GM12878 (cell line): ENCODE data around the gene MT1X. TPM values are rescaled to one million over a fixed set of nuclear protein-coding genes. Genes with fewer than 3 reads are reported as not detected.

Experiments
- ATAC-seq: fragments of 200-7000 bp; cut with Tn5 transposase; 3 replicates; pipeline ENCODE4 v1.9.1; 2020; ENCODE audit warnings: mild to moderate bottlenecking, moderate library complexity
- BruUV-seq: library from RNA; stranded (reverse); fragments of 400-500 nt; replicated peaks from 2 replicates; lab custom pipeline; 2021; lab: Mats Ljungman, UMichigan
- CTCF ChIA-PET: fragments of 300-600 bp; sonication (Branson Sonifier 250); formaldehyde crosslinking; extraction: SDS; loops from one replicate; lab custom pipeline; 2021; ENCODE audit warnings: inconsistent platforms; lab: Yijun Ruan, JAX
- POLR2A ChIA-PET: fragments of 350-600 bp; formaldehyde crosslinking; extraction: SDS; loops from one replicate; lab custom pipeline; 2021; ENCODE audit warnings: inconsistent platforms; lab: Charles Lee
- RAD21 ChIA-PET: fragments of 300-600 bp; sonication (Branson Sonifier 250); formaldehyde crosslinking; loops from one replicate; lab custom pipeline; 2023; ENCODE audit warnings: antibody characterized with exemption; ENCODE audit not compliant: unreplicated experiment; lab: Charles Lee
- SMC1A ChIA-PET: fragments of 300-600 bp; sonication (Branson Sonifier 250); formaldehyde crosslinking; loops from one replicate; lab custom pipeline; 2023; ENCODE audit not compliant: unreplicated experiment, uncharacterized antibody; lab: Charles Lee
- DNase-seq: peaks from one replicate; pipeline ENCODE4 v3.0.0-alpha.2; 2011; ENCODE audit warnings: low read depth, low spot score
- FAIRE-seq: peaks from 3 replicates; lab custom pipeline; 2011; peaks lifted over from hg19 to GRCh38; lab: Jason Lieb, UNC
- H2AFZ ChIP-seq: 2 replicates; pipeline ENCODE4 v1.6.0; 2011; ENCODE audit warnings: low read depth, low read length, control low read depth; ENCODE audit not compliant: control insufficient read depth
- H3K27ac ChIP-seq: 2 replicates; pipeline ENCODE4 v1.5.1; 2011; ENCODE audit warnings: control low read depth; ENCODE audit not compliant: control insufficient read depth, insufficient read depth
- H3K27me3 ChIP-seq, 2 experiments: replicated peaks in 1 of 2; 2 replicates each; pipeline versions ENCODE4 v1.6.0 to v1.6.1; 2011; ENCODE audit warnings: low read length in 1 of 2; ENCODE audit not compliant: control insufficient read depth in 2 of 2, insufficient read depth in 2 of 2
- H3K36me3 ChIP-seq, 2 experiments: 2 replicates each; pipeline ENCODE4 v1.5.1; 2011; ENCODE audit warnings: low read length in 1 of 2; ENCODE audit not compliant: control insufficient read depth in 2 of 2, insufficient read depth in 2 of 2
- H3K4me1 ChIP-seq: 2 replicates; pipeline ENCODE4 v1.6.1; 2011; ENCODE audit warnings: mild to moderate bottlenecking, low read length, moderate library complexity, mixed read lengths; ENCODE audit not compliant: control insufficient read depth, insufficient read depth
- H3K4me2 ChIP-seq: 2 replicates; pipeline ENCODE4 v1.6.0; 2011; ENCODE audit warnings: control low read depth; ENCODE audit not compliant: control insufficient read depth, insufficient read depth
- H3K4me3 ChIP-seq: fragments of 200-600 bp; sonication (generic); 2 replicates; pipeline ENCODE4 v1.5.1; 2016
- H3K79me2 ChIP-seq: 2 replicates; pipeline ENCODE4 v1.6.0; 2011; ENCODE audit warnings: low read length; ENCODE audit not compliant: control insufficient read depth, insufficient read depth
- H3K9ac ChIP-seq: 2 replicates; pipeline ENCODE4 v1.8.0; 2011; ENCODE audit warnings: low read length, control low read depth, mixed read lengths; ENCODE audit not compliant: control insufficient read depth, insufficient read depth
- H3K9me3 ChIP-seq: replicated peaks from 3 replicates; pipeline ENCODE4 v1.5.1; 2011; ENCODE audit warnings: mild to moderate bottlenecking, low read length; ENCODE audit not compliant: control insufficient read depth, insufficient read depth
- H4K20me1 ChIP-seq: 2 replicates; pipeline ENCODE4 v1.6.0; 2011; ENCODE audit not compliant: control insufficient read depth, insufficient read depth
- BACH1 ChIP-seq: fragments of 450-650 bp; IDR thresholded peaks from 2 replicates; pipeline ENCODE4 v1.6.1; 2017; ENCODE audit warnings: mild to moderate bottlenecking, borderline replicate concordance
- CBX5 ChIP-seq: sonication (generic); IDR thresholded peaks from 2 replicates; pipeline ENCODE4 v1.6.1; 2016; ENCODE audit warnings: low read depth, moderate library complexity, mild to moderate bottlenecking, inconsistent platforms
- EZH2 ChIP-seq: IDR thresholded peaks from 2 replicates; pipeline ENCODE4 v1.6.1; 2012; ENCODE audit warnings: low read depth, mild to moderate bottlenecking, control low read depth, inconsistent platforms, low read length, borderline replicate concordance; ENCODE audit not compliant: control insufficient read depth
- HDGF ChIP-seq: fragments of 450-650 bp; IDR thresholded peaks from 2 replicates; pipeline ENCODE4 v1.6.1; 2016; ENCODE audit warnings: antibody characterized with exemption
- IKZF1 ChIP-seq: fragments of 450-650 bp; conservative IDR thresholded peaks from 2 replicates; pipeline ENCODE4 v1.6.1; 2017; ENCODE audit warnings: antibody characterized with exemption, mild to moderate bottlenecking
- IKZF2 ChIP-seq, 2 experiments: fragments of 450-650 bp; IDR thresholded peaks; 2 replicates each; pipeline ENCODE4 v1.6.1; 2017; ENCODE audit warnings: mild to moderate bottlenecking in 2 of 2, moderate library complexity in 2 of 2
- LARP7 ChIP-seq: fragments of 450-650 bp; IDR thresholded peaks from 2 replicates; pipeline ENCODE4 v1.6.1; 2017; ENCODE audit warnings: mild to moderate bottlenecking
- MTA2 ChIP-seq: fragments of 450-650 bp; IDR thresholded peaks from 2 replicates; pipeline ENCODE4 v1.6.1; 2016; ENCODE audit warnings: low read depth, mild to moderate bottlenecking, moderate library complexity
- MXI1 ChIP-seq: fragments of 150-350 bp; IDR thresholded peaks from 2 replicates; pipeline ENCODE4 v1.6.1; 2011; ENCODE audit warnings: low read depth, mild to moderate bottlenecking, inconsistent platforms, low read length, improper control_type of control experiment
- SMARCA5 ChIP-seq: fragments of 450-650 bp; IDR thresholded peaks from 2 replicates; pipeline ENCODE4 v1.6.1; 2017; ENCODE audit warnings: mild to moderate bottlenecking
- STAT3 ChIP-seq: IDR thresholded peaks from 2 replicates; pipeline ENCODE4 v1.6.1; 2011; ENCODE audit warnings: low read depth, low read length, improper control_type of control experiment
- TBL1XR1 ChIP-seq: IDR thresholded peaks from 2 replicates; pipeline ENCODE4 v1.6.1; 2012; ENCODE audit warnings: low read depth, low read length, improper control_type of control experiment
- YBX1 ChIP-seq: fragments of 450-650 bp; IDR thresholded peaks from 2 replicates; pipeline ENCODE4 v1.6.1; 2016; ENCODE audit warnings: antibody characterized with exemption
- WGBS: methylation state at CpG from one replicate; pipeline ENCODE4 v1.1.6; 2016; ENCODE audit warnings: low lambda C conversion rate; ENCODE audit not compliant: insufficient replicate concordance, insufficient coverage; ENCODE audit errors: missing lambda C conversion rate; 5-methylcytosine and 5-hydroxymethylcytosine counted together
- in situ Hi-C: fragments of 300-500 bp; cut with MboI; formaldehyde crosslinking; loops from 9 replicates; pipeline ENCODE4 v1.14.3; 2018; ENCODE audit warnings: mixed read lengths
- intact Hi-C: fragments of 100-400 bp; cut with micrococcal nuclease; formaldehyde crosslinking; loops from one replicate; pipeline ENCODE4 v1.14.2; 2022; ENCODE audit not compliant: unreplicated experiment
- polyA plus RNA-seq, 11 experiments: library from polyadenylated mRNA; depleted of rRNA in 4 of 11; unstranded in 6 of 11; stranded (reverse) in 5 of 11; fragments of >200 nt; fragmentation: Nextera tagmentation in 4 of 11; fragmentation: Illumina TruSeq in 1 of 11; extraction: Ambion mirVana in 4 of 11; extraction: Trizol in 1 of 11; gene quantifications; 1 replicate in 1 of 11; 2 replicates in 10 of 11; pipeline versions ENCODE4 v1.2.1 to v1.2.3, GENCODE V29; 2011 to 2016; ENCODE audit warnings: inconsistent platforms in 2 of 11, missing spikeins in 2 of 11, low read depth in 1 of 11
- total RNA-seq, 4 experiments: library from RNA; depleted of rRNA in 3 of 4; stranded (reverse); fragments of >200 nt in 3 of 4; fragmentation: Illumina TruSeq in 1 of 4; extraction: Trizol in 1 of 4; gene quantifications; 2 replicates each; pipeline versions ENCODE4 v1.2.1 to v1.2.3, GENCODE V29; 2013 to 2021

MT1X gene
- total and polyA plus RNA-seq, 10 of the 15 experiments (the other 5 are each of a cell fraction or from before 2014, with no cell fraction given): 5.8 to 65.6 (median 15.4) TPM

GRCh38 chr16:56690420-56691122 lies 8.3 kb downstream of the MT1X start (continued):
- TF ChIP-seq HDGF: no peak
- no peak for TF ChIP-seq BACH1
- no peak for TF ChIP-seq STAT3
- no peak for TF ChIP-seq LARP7

DNA sequence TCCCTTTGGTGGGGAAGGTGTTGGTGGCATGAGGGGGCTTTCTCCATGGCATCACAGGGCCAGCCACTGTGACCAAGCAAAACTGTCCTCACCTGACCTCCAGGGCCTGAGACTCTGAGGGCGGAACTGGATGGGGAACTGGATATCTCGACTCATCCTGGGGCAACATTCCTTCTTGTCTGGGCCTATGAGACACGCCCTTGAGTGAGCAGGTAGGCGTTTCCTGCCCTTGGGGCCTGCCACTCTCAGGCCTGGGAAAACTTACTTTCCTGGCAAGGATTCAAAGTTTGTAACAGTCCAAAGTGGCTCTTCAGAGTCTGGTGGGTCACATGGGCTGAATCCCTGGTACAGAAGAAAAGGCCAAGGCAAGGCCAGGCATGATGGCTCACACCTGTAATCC lies 9.6 kb downstream of the MT1X start:
- Histone ChIP-seq H3K27ac (no peak overlapping the region), H3K4me1 (no peaks in the 10 kb centered on the region), H2AFZ (no peak overlapping the region), H3K79me2 (no peaks in the 10 kb centered on the region), H3K4me3 (no peak overlapping the region), H4K20me1 (no peaks in the 10 kb centered on the region), H3K4me2 (no peak overlapping the region), H3K27me3 (no peaks in the 10 kb centered on the region; a peak in 2 of 4 replicates), H3K9me3 (no peaks in the 10 kb centered on the region; the same call in 2 of the 3 replicates), H3K9ac (no peak overlapping the region), H3K36me3 (no peaks in the 10 kb centered on the region)
- intact Hi-C loops: no loop called here
- no peak for ATAC-seq
- no peak for DNase-seq
- no peak for TF ChIP-seq TBL1XR1
- ChIA-PET SMC1A (interaction anchor here (1.7 kb wide), 1 partner anchor 10 kb away, joined by 6 read pairs; no protein-coding TSS in a partner anchor), CTCF (no interaction called here), RAD21 (no interaction called here), POLR2A (no interaction called here)
- FAIRE-seq: no peak
- in situ Hi-C loops: loop anchor here (25.0 kb wide), 1 partner anchor 755 kb away; no protein-coding TSS in a partner anchor
- no TSS peak for BruUV-seq
- WGBS: 24% methylated on average over 4 of the region's 4 CpGs

GRCh38 chr16:56695246-56695645 lies 13.0 kb downstream of the MT1X start:
- H3K79me2 ChIP-seq: no peaks in the 10 kb centered on the region
- in situ Hi-C loops (loop anchor here (25.0 kb wide), 1 partner anchor 758 kb away; no protein-coding TSS in a partner anchor), intact Hi-C loops (no loop called here)
- SMC1A ChIA-PET: no interaction called here
- CTCF ChIA-PET: interaction anchor here (1.4 kb wide), 2 partner anchors 95 to 118 kb away, joined by 4 to 6 read pairs; no protein-coding TSS in a partner anchor
- H2AFZ ChIP-seq: no peak overlapping the region
- no peaks in the 10 kb centered on the region for H4K20me1 ChIP-seq
- H3K9me3 ChIP-seq: no peaks in the 10 kb centered on the region; the same call in 2 of the 3 replicates
- RAD21 ChIA-PET: no interaction called here
- H3K9ac ChIP-seq: no peak overlapping the region
- ATAC-seq (no peak), FAIRE-seq (no peak), DNase-seq (no peak)
- no peaks in the 10 kb centered on the region; a peak in 1 of 4 replicates for H3K27me3 ChIP-seq
- H3K36me3 ChIP-seq: no peaks in the 10 kb centered on the region
- no peak overlapping the region for H3K4me3 ChIP-seq
- no TSS peak for BruUV-seq
- POLR2A ChIA-PET: no interaction called here
- no peak overlapping the region for H3K4me2 ChIP-seq
- no peak overlapping the region for H3K27ac ChIP-seq
- H3K4me1 ChIP-seq: no peaks in the 10 kb centered on the region
- 0% methylated on average over 1 of the region's 1 CpG for WGBS
- no peak for TF ChIP-seq SMARCA5
- no peak for TF ChIP-seq IKZF1
- no peak for TF ChIP-seq MXI1
- no peak for TF ChIP-seq IKZF2 (IDR thresholded peaks at IDR 0.05)
- no peak for TF ChIP-seq MTA2
- TF ChIP-seq EZH2: no peak
- TF ChIP-seq CBX5: no peak
- TF ChIP-seq YBX1: no peak
